ENCODE results near the gene SMIM14. TPM values are rescaled to one million over a fixed set of nuclear protein-coding genes. Genes with fewer than 3 reads are reported as not detected.
"Not testable (repeated sequence)": the region's sequence is repeated elsewhere in the genome, so short reads cannot be mapped to it uniquely, and the experiment has no call there.

The SMIM14 gene
- total RNA-seq, 1 experiment from 2014 or later = 14.5 TPM

DNA sequence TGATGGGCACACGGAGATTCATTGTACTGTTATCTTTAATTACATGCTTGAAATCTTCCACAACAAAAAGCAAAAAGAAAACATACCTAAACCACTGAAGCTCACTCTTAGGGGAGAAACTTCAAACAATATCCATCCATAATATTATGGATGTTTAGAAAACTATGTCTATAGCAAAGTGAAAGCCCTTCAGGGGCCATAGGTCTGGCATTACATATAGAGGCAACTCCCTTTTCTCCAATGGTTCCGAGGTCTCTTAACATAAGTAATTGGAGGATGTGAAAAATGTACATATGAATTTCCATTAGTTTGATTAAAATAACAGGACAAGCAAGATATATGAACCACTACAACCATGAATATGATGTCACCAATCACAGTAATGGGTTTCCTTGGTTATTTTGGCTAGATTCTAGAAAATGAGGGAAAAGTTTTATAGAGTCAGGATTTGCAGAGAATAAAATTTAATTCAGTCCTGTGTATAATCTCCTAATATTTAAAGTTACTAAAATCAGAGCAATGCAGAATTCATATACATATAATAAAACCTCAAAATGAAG, 122.2 kb downstream of the SMIM14 start:
- intact Hi-C loops (cut with micrococcal nuclease; ENCODE audit: unreplicated experiment) = no loop called here
- H3K9me3 ChIP-seq (ENCODE audit: low read depth, low read length, poor library complexity, severe bottlenecking) = no peaks in the 10 kb centered on the region
- DNase-seq (ENCODE audit: low spot score) = no peak
- no peaks in the 10 kb centered on the region for H3K27me3 ChIP-seq (replicated peaks; ENCODE audit: insufficient read depth, low read depth, low read length, poor library complexity)
- H3K27ac ChIP-seq (ENCODE audit: low read depth, low read length, poor library complexity, severe bottlenecking) = no peak overlapping the region
- POLR2A ChIA-PET (ENCODE audit: low non-redundant PET) = no interaction called here
- CTCF ChIA-PET = no interaction called here
- peaks cover 11% of the 10 kb centered on the region for H3K36me3 ChIP-seq (ENCODE audit: insufficient read depth, low read length, poor library complexity, severe bottlenecking)
- no peak overlapping the region for H3K4me3 ChIP-seq (ENCODE audit: low read depth, low read length, poor library complexity, severe bottlenecking)
- H3K4me1 ChIP-seq (ENCODE audit: insufficient read depth, low read length, poor library complexity, severe bottlenecking) = peaks cover 6% of the 10 kb centered on the region
- no TSS peak for BruUV-seq (replicated peaks)
- TF ChIP-seq, protein P1, sequence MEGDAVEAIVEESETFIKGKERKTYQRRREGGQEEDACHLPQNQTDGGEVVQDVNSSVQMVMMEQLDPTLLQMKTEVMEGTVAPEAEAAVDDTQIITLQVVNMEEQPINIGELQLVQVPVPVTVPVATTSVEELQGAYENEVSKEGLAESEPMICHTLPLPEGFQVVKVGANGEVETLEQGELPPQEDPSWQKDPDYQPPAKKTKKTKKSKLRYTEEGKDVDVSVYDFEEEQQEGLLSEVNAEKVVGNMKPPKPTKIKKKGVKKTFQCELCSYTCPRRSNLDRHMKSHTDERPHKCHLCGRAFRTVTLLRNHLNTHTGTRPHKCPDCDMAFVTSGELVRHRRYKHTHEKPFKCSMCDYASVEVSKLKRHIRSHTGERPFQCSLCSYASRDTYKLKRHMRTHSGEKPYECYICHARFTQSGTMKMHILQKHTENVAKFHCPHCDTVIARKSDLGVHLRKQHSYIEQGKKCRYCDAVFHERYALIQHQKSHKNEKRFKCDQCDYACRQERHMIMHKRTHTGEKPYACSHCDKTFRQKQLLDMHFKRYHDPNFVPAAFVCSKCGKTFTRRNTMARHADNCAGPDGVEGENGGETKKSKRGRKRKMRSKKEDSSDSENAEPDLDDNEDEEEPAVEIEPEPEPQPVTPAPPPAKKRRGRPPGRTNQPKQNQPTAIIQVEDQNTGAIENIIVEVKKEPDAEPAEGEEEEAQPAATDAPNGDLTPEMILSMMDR (conservative IDR thresholded peaks at IDR 0.05; ENCODE audit: low read depth, low read length) = no peak
- no peak for TF ChIP-seq EZH2 (IDR thresholded peaks at IDR 0.05; ENCODE audit: borderline replicate concordance, low read depth, low read length, poor library complexity, severe bottlenecking)

DNA sequence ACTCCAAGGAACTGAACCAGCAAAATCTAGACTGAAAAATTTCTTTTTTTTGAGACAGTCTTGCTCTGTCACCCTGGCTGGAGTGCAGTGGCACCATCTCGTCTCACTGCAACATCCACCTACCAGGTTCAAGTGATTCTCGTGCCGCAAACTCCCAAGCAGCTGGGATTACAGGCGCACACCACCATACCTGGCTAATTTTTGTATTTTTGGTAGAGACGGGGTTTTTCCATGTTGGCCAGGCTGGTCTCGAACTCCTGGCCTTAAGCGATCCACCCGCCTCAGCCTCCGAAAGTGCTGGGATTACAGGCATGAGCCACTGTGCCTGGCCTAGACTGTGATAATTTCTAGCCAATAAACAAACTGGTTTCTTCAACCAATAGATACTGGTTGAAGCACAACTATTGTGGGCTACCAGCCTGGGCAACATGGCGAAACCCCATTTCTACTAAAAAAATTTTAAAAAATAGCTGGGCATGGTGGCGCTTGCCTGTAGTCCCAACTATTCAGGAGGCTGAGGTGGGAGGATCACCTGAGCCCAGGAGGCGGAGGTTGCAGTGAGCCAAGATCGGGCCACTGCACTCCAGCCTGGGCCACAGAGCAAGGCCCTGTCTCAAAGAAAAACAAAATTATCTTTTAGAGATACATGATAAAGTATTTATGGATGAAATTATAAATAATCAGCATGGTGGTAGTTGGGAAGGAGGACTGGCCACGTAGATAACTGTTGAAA, 122.8 kb downstream of the SMIM14 start:
- BruUV-seq (replicated peaks); CTCF ChIA-PET: not testable (repeated sequence)

DNA sequence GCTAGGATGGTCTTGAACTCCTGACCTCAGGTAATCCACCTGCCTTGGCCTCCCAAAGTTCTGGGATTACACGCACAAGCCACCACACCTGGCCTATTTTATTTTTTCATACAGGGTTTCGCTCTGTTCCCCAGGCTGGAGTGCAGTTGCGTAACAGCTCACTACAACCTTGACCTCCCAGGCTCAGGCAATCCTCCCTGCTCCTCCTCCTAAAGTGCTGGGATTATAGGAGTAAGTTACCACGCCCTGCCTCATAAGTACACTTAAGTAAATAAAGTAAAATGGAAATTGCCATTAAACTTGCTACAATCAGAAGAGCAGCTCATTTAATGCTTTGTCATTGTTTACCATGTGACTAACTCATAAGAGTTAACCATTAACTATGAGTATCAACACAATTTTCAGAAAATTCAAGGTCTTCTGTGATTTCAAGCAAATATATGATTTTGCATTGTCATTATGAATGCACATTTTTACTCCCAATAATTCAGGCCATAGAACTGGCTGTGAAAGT, 123.7 kb downstream of the SMIM14 start:
- Histone ChIP-seq H3K9me3 (ENCODE audit: low read depth, low read length, poor library complexity, severe bottlenecking) (no peaks in the 10 kb centered on the region), H3K4me1 (ENCODE audit: insufficient read depth, low read length, poor library complexity, severe bottlenecking) (no peaks in the 10 kb centered on the region), H3K27ac (ENCODE audit: low read depth, low read length, poor library complexity, severe bottlenecking) (no peak overlapping the region), H3K4me3 (ENCODE audit: low read depth, low read length, poor library complexity, severe bottlenecking) (no peak overlapping the region), H3K27me3 (replicated peaks; ENCODE audit: insufficient read depth, low read depth, low read length, poor library complexity) (no peaks in the 10 kb centered on the region), H3K36me3 (ENCODE audit: insufficient read depth, low read length, poor library complexity, severe bottlenecking) (peaks cover 14% of the 10 kb centered on the region)
- BruUV-seq (replicated peaks) = no TSS peak
- intact Hi-C loops (cut with micrococcal nuclease; ENCODE audit: unreplicated experiment) = no loop called here
- no peak for DNase-seq (ENCODE audit: low spot score)
- ChIA-PET POLR2A (ENCODE audit: low non-redundant PET) (no interaction called here), CTCF (no interaction called here)
- TF ChIP-seq EZH2 (IDR thresholded peaks at IDR 0.05; ENCODE audit: borderline replicate concordance, low read depth, low read length, poor library complexity, severe bottlenecking) = no peak
- TF ChIP-seq, protein P1 (conservative IDR thresholded peaks at IDR 0.05; ENCODE audit: low read depth, low read length) = no peak

More for the DNA sequence above, 122.8 kb downstream of the SMIM14 start:
- H3K4me1 ChIP-seq (ENCODE audit: insufficient read depth, low read length, poor library complexity, severe bottlenecking); POLR2A ChIA-PET (ENCODE audit: low non-redundant PET); DNase-seq (ENCODE audit: low spot score); H3K27me3 ChIP-seq (replicated peaks; ENCODE audit: insufficient read depth, low read depth, low read length, poor library complexity); H3K27ac ChIP-seq (ENCODE audit: low read depth, low read length, poor library complexity, severe bottlenecking); H3K9me3 ChIP-seq (ENCODE audit: low read depth, low read length, poor library complexity, severe bottlenecking); H3K4me3 ChIP-seq (ENCODE audit: low read depth, low read length, poor library complexity, severe bottlenecking); intact Hi-C loops (cut with micrococcal nuclease; ENCODE audit: unreplicated experiment); H3K36me3 ChIP-seq (ENCODE audit: insufficient read depth, low read length, poor library complexity, severe bottlenecking): not testable (repeated sequence)

DNA sequence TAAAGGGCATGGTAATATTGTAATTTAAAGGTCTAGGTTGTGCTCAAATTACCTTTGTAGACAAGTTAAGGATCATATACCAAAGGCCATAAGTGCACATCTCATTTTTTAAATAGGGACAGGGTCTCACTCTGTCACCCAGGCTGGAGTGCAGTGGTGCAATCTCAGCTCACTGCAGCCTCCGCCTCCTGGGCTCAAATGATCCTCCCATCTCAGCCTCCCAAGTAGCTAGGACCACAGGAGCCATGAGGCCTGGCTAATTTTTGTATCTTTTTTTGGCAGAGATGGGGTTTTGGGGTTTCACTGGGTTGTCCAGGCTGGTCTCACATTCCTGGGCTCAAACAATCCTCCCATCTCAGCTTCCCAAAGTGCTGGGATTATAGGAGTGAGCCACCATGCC, 124.4 kb downstream of the SMIM14 start:
- CTCF ChIA-PET; H3K27ac ChIP-seq (ENCODE audit: low read depth, low read length, poor library complexity, severe bottlenecking); H3K4me1 ChIP-seq (ENCODE audit: insufficient read depth, low read length, poor library complexity, severe bottlenecking); H3K27me3 ChIP-seq (replicated peaks; ENCODE audit: insufficient read depth, low read depth, low read length, poor library complexity); intact Hi-C loops (cut with micrococcal nuclease; ENCODE audit: unreplicated experiment); BruUV-seq (replicated peaks); POLR2A ChIA-PET (ENCODE audit: low non-redundant PET); H3K4me3 ChIP-seq (ENCODE audit: low read depth, low read length, poor library complexity, severe bottlenecking); H3K9me3 ChIP-seq (ENCODE audit: low read depth, low read length, poor library complexity, severe bottlenecking); DNase-seq (ENCODE audit: low spot score): not testable (repeated sequence)
- H3K36me3 ChIP-seq (ENCODE audit: insufficient read depth, low read length, poor library complexity, severe bottlenecking) = peaks cover 19% of the 10 kb centered on the region
